Upper lobe of left lung (tissue), 4 donors: ENCODE measurements around the gene HIP1.

Experiments
- EP300 ChIP-seq, 4 donors: sonication (generic); formaldehyde crosslinking; IDR thresholded peaks; one replicate each; pipeline ENCODE4 v1.5.1; 2017; ENCODE audit warnings: antibody characterized with exemption in 4 of 4, control low read depth in 2 of 4
- POLR2A ChIP-seq, 4 donors: fragments of 450-650 bp; IDR thresholded peaks; one replicate each; pipeline ENCODE4 v1.5.1; 2016 to 2017; ENCODE audit warnings: antibody characterized with exemption in 4 of 4, mild to moderate bottlenecking in 2 of 4
- POLR2AphosphoS5 ChIP-seq, 2 donors: sonication (generic); formaldehyde crosslinking; IDR thresholded peaks; one replicate each; pipeline ENCODE4 v1.5.1; 2017; ENCODE audit warnings: antibody characterized with exemption in 2 of 2
- TF ChIP-seq, protein P1 (sequence below), 6 experiments: fragments of 450-650 bp in 4 of 6; fragments of 200-600 bp in 2 of 6; sonication (generic) in 2 of 6; IDR thresholded peaks; one replicate each; pipeline ENCODE4 v1.5.1; 2016 to 2019; ENCODE audit warnings: antibody characterized with exemption in 6 of 6

DNA sequence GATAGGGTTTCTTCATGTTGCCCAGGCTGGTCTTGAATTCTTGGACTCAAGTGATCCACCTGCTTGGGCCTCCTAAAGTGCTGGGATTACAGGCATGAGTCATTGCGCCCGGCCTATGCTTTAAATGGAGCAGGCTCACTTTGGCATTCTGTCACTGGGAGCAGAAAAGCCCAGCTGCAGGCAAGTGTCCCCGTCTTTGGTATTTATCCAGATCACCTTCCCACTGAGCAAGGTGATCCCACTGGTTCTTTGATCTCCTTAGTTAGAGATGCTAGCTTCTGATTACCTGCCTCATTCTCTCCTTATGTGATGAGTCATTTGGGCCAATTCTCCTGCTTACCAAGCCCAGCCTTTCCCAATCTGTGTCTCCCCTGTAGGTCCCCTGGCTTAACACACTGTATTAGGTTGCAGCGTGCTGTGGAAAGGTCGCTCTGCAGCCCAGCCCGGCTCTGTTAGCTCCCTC lies 207.4 kb downstream of the HIP1 start:
- TF ChIP-seq POLR2A (IDR thresholded peaks at IDR 0.05): no peak
- TF ChIP-seq, protein P1, sequence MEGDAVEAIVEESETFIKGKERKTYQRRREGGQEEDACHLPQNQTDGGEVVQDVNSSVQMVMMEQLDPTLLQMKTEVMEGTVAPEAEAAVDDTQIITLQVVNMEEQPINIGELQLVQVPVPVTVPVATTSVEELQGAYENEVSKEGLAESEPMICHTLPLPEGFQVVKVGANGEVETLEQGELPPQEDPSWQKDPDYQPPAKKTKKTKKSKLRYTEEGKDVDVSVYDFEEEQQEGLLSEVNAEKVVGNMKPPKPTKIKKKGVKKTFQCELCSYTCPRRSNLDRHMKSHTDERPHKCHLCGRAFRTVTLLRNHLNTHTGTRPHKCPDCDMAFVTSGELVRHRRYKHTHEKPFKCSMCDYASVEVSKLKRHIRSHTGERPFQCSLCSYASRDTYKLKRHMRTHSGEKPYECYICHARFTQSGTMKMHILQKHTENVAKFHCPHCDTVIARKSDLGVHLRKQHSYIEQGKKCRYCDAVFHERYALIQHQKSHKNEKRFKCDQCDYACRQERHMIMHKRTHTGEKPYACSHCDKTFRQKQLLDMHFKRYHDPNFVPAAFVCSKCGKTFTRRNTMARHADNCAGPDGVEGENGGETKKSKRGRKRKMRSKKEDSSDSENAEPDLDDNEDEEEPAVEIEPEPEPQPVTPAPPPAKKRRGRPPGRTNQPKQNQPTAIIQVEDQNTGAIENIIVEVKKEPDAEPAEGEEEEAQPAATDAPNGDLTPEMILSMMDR (IDR thresholded peaks at IDR 0.05): no peak
- TF ChIP-seq POLR2AphosphoS5 (IDR thresholded peaks at IDR 0.05): no peak
- TF ChIP-seq EP300 (IDR thresholded peaks at IDR 0.05): no peak
